GM12865 (cell line): ENCODE results near the gene MARCHF5.

Experiments
- DNase-seq: peaks from one replicate; pipeline ENCODE4 v3.0.0; 2010; ENCODE audit warnings: low read depth
- H3K4me3 ChIP-seq: 2 replicates; pipeline ENCODE4 v1.5.1; 2011; ENCODE audit warnings: mild to moderate bottlenecking, low read depth, low read length, control low read depth
- CTCF ChIP-seq: IDR thresholded peaks from 2 replicates; pipeline ENCODE4 v1.5.1; 2011; ENCODE audit warnings: low read length, control low read depth, low read depth, inconsistent platforms; ENCODE audit not compliant: insufficient read depth; ENCODE audit errors: missing control alignments

Gene MARCHF5

GRCh38 chr10:92356041-92356440 is 65.1 kb downstream of the MARCHF5 start:
- TF ChIP-seq CTCF: no peak
- DNase-seq: no peak
- no peak overlapping the region for H3K4me3 ChIP-seq

GRCh38 chr10:92363498-92363897 is 72.5 kb downstream of the MARCHF5 start:
- DNase-seq: no peak
- no peak overlapping the region for H3K4me3 ChIP-seq
- no peak for TF ChIP-seq CTCF

GRCh38 chr10:92366412-92367021 is 75.5 kb downstream of the MARCHF5 start:
- TF ChIP-seq CTCF: no peak
- no peak for DNase-seq
- no peak overlapping the region for H3K4me3 ChIP-seq

GRCh38 chr10:92377962-92378361 is 87.0 kb downstream of the MARCHF5 start:
- no peak for TF ChIP-seq CTCF
- H3K4me3 ChIP-seq: no peak overlapping the region
- DNase-seq: no peak

GRCh38 chr10:92381543-92381954 is 90.6 kb downstream of the MARCHF5 start:
- no peak for TF ChIP-seq CTCF
- DNase-seq: no peak
- H3K4me3 ChIP-seq: no peak overlapping the region

GRCh38 chr10:92382631-92383030 is 91.7 kb downstream of the MARCHF5 start:
- TF ChIP-seq CTCF: no peak
- H3K4me3 ChIP-seq: no peak overlapping the region
- no peak for DNase-seq

- H3K4me3 ChIP-seq: no peak overlapping the region
- no peak for TF ChIP-seq CTCF
- DNase-seq: no peak
Observed at GRCh38 chr10:92384741-92385140, 93.8 kb downstream of the MARCHF5 start.
